CD1c-positive myeloid dendritic cell (primary cell): Measurements from ENCODE around the gene ZNF326.

ENCODE experiments used
- DNase-seq: peaks from one replicate; pipeline ENCODE4 v3.0.0-alpha.2; 2016; ENCODE audit errors: extremely low spot score

The ZNF326 gene

DNA sequence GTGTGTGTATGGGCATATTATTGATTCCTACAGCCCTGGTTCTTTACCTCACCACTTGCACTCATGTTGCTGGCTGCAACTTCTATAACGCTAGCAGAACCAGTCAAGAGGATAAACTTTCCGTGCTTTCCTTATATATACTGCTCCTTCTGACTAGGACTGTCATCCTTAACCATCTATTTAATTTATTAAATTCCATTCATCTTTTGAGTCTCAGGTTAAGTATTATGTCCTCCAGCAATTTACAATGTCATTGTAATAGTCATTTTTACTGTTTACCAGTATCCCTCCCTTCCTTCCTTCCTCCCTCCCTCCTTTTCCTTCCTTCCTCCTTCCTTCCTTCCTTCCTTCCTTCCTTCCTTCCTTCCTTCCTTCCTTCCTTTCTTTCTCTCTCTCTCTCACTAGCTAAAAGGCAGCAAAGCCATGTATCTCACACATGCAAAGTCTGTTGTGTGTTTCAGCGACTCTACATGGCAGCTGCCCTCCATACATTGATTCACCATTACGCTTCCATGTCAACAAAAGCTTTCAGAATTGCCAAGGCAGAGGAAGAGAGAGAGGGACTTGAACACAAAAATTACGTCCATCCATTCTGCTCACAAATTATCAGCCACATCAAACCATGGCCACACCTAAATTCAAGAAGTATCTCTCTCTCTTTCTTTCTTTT is 73.8 kb downstream of the ZNF326 start:
- no peak for DNase-seq

DNA sequence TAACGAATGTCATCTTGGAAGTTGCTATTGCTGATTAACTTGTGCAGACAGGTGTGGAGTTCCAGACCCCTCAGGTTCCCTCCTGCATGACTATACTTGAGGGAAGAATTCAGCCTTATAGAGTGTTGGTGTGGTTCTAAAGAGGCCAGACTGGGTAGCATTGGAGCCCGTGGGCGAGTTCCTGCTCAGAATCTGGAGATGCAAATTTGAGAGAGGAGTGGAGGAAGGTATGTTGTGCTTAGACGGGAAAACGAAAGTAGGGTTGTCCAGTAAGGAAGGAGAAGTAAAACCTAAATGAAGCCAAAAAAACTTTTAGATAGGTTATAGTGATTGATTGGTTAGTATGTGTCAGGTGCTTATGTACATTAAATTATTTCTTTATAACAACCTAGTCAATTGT is 79.2 kb downstream of the ZNF326 start:
- no peak for DNase-seq

DNA sequence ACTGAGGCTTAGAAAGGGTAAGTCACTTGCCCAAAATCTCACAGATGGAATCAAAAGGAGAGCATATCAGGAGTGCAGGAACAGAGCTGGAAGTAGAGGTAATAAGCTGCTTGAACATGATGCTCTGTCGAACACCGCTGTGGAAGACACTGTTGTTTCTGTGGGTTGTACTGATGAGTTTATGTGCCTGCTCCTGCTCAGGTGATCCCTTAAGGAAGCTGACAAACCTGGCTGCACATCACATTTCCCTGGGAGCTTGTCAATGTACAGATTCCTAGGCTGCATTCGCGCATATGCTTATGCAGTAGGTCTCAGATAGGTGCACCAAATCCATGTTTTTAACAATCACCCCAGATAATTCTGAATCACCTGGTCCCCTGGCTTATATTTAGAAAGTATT is 79.7 kb downstream of the ZNF326 start:
- no peak for DNase-seq

DNA sequence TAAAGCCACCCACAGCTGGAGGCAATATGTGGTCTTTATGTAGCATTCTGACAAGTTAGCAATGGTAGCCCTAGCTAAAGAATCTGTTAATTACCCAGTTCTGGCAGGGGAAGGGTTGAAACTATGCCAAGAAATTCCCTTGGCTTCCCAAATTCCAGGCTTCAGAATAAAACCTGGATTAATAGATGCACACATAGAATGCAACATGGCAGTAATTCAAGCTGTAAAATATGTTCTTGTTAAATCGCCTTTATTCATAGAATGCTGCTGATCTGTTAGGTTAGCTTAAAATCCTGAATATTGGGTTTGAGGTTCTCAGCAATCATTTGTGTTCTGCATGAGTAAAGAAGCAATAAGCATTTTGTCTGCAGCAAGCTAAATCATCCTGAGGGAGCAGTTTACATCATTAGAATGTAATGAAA is 80.1 kb downstream of the ZNF326 start:
- no peak for DNase-seq

DNA sequence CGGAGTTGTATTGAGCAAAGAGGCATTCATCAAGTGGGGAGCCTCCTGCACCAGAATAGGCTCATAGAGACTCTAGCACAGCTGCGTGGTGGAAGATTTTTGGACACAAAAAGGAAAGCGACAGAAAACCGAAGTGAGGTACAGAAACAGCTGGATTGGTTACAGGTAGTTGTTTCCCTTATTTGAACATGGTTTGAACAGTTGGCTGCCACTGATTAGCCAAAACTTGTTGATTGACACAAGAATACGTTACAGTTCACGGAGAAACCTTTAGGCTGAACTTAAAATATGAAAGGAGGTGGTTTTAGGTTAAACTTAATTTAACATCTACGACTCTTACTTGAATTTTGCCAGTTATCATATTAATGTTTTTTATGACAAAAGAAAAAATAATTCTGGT is 89.1 kb downstream of the ZNF326 start:
- no peak for DNase-seq
